ENCODE data around the gene HIVEP2. TPM values are rescaled to one million over a fixed set of nuclear protein-coding genes. Genes with fewer than 3 reads are reported as not detected.
A peak's percentile ranks its signal among the peaks of the same experiment; 100 is the strongest.

HIVEP2 gene
- total RNA-seq, 2 donors from 2014 or later = 25.8 to 30.8 TPM

DNA sequence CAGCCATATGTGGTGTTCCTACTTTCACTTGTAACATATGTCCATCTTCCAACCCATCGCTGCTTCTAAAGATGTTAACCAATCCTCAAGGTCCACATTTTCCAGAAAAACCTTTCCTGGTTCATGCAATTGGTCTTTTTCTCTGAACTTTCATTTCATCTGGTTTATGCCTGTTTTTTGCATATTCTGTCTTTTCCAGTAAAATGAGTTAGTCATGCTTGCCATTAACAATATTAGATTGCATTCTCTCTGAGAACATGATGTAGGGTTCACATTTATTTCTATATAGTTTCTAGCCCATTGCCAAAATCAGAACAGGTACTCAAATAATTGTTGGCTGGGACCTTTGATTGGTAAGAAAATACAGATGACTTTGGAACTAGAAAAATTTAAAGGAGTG is 36.7 kb downstream of the HIVEP2 start:
- Mint-ChIP-seq H3K4me3 (peak overlapping the region; percentile 74 to 80), H3K4me1 (ENCODE audit: low read depth) (peaks cover 68% of the 10 kb centered on the region)

GRCh38 chr6:142907544-142907943 is 37.4 kb downstream of the HIVEP2 start:
- DNase-seq (peak in 1 of 2 donors; percentile 35), ATAC-seq (replicated peaks in 1 of 2) (peak; percentile 55 to 71)
- peaks cover 3 to 4% of the 10 kb centered on the region in 2 donors for H3K36me3 Mint-ChIP-seq (ENCODE audit: insufficient read depth in 2 of 2)
- H3K4me3 Mint-ChIP-seq = peak overlapping the region; percentile 74 to 80
- H3K27ac Mint-ChIP-seq = peak overlapping the region; percentile 96
- H3K9me3 Mint-ChIP-seq = no peaks in the 10 kb centered on the region
- peaks cover 61% of the 10 kb centered on the region for H3K4me1 Mint-ChIP-seq (ENCODE audit: low read depth)
- no peaks in the 10 kb centered on the region for H3K27me3 Mint-ChIP-seq (ENCODE audit: low read depth)

More for the DNA sequence above, 36.7 kb downstream of the HIVEP2 start:
- ATAC-seq (replicated peaks in 1 of 2) (no peak), DNase-seq (no peak)
- H3K36me3 Mint-ChIP-seq (ENCODE audit: insufficient read depth in 2 of 2) = peaks cover 3 to 4% of the 10 kb centered on the region in 2 donors
- H3K9me3 Mint-ChIP-seq = no peaks in the 10 kb centered on the region
- peak overlapping the region; percentile 96 for H3K27ac Mint-ChIP-seq
- H3K27me3 Mint-ChIP-seq (ENCODE audit: low read depth) = no peaks in the 10 kb centered on the region

DNA sequence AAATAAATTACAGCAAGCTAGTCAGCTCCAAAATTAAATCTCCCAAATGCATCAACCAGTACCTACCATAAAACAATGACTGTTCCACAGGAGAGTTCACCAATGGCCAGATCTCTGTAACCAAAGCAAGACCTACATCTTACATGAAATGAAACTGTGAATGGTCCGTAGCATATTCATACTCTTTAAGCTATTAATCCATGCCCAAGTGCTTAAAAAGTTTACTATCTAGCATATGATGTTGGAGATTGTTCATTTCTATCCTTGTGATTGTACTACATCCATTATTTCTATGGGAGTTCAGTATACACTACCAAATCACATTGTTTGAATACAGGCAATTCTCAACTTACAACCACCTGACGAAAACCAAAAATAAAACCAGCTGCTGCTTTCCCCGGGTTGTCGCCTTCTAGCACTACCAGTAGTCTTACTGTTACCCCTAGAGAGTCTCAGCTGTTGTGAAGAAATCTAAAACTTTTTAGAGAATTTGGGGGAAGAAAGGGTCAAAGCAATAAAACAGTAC is 38.0 kb downstream of the HIVEP2 start:
- Mint-ChIP-seq H3K36me3 (ENCODE audit: insufficient read depth in 2 of 2) (peaks cover 0 to 1% of the 10 kb centered on the region in 2 donors), H3K4me3 (peak overlapping the region; percentile 74 to 80), H3K4me1 (ENCODE audit: low read depth) (peaks cover 56% of the 10 kb centered on the region), H3K27me3 (ENCODE audit: low read depth) (no peaks in the 10 kb centered on the region), H3K27ac (peak overlapping the region; percentile 96), H3K9me3 (no peaks in the 10 kb centered on the region)
- DNase-seq = no peak
- peak; percentile 27 to 45 for ATAC-seq (replicated peaks in 1 of 2)

- ATAC-seq (replicated peaks in 1 of 2) = peak; percentile 43 to 48
- Mint-ChIP-seq H3K36me3 (ENCODE audit: insufficient read depth in 2 of 2) (peaks cover 0 to 1% of the 10 kb centered on the region in 2 donors), H3K4me1 (ENCODE audit: low read depth) (peaks cover 25% of the 10 kb centered on the region), H3K27ac (peak overlapping the region; percentile 97), H3K9me3 (no peaks in the 10 kb centered on the region), H3K27me3 (ENCODE audit: low read depth) (no peaks in the 10 kb centered on the region), H3K4me3 (peak overlapping the region; percentile 74 to 80)
- no peak for DNase-seq
These were observed 41.2 kb downstream of the HIVEP2 start for GRCh38 chr6:142903812-142904211.

DNA sequence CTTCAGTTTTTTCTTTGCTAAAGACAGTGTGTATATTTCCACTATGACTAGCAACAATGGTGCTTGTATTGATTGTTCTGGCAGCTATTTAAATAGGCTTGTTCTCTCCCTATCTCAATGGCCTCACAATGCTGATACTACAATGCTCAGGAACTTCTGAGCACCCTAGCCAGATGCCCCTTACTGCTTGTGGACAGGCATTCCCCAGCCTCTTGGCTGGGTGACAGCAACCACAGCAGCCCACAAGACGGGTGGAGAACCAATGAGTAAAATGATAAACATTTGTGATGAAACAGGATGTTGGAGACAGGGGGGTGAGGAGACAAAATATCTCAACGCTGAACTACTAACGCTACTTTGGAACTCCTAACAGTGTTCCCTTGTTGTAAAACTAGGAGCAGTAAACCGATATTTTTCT is 42.3 kb downstream of the HIVEP2 start:
- Mint-ChIP-seq H3K4me3 (peak overlapping the region; percentile 74 to 80), H3K9me3 (no peaks in the 10 kb centered on the region), H3K36me3 (ENCODE audit: insufficient read depth in 2 of 2) (peaks cover 0 to 1% of the 10 kb centered on the region in 2 donors), H3K4me1 (ENCODE audit: low read depth) (peaks cover 14% of the 10 kb centered on the region), H3K27ac (peak overlapping the region; percentile 97), H3K27me3 (ENCODE audit: low read depth) (no peaks in the 10 kb centered on the region)
- DNase-seq = peak; percentile 83 to 86
- ATAC-seq (replicated peaks in 1 of 2) = peak; percentile 80 to 82

GRCh38 chr6:142901611-142902010 is 43.4 kb downstream of the HIVEP2 start:
- peak overlapping the region; percentile 97 for H3K27ac Mint-ChIP-seq
- H3K36me3 Mint-ChIP-seq (ENCODE audit: insufficient read depth in 2 of 2) = no peaks in the 10 kb centered on the region
- ATAC-seq (replicated peaks in 1 of 2) (peak in 1 of 2 donors; percentile 32), DNase-seq (no peak)
- no peaks in the 10 kb centered on the region for H3K27me3 Mint-ChIP-seq (ENCODE audit: low read depth)
- H3K9me3 Mint-ChIP-seq = no peaks in the 10 kb centered on the region
- peaks cover 3% of the 10 kb centered on the region for H3K4me1 Mint-ChIP-seq (ENCODE audit: low read depth)
- peak overlapping the region; percentile 74 to 80 for H3K4me3 Mint-ChIP-seq

- no peaks in the 10 kb centered on the region for H3K27me3 Mint-ChIP-seq (ENCODE audit: low read depth)
- DNase-seq = no peak
- ATAC-seq (replicated peaks in 1 of 2) = no peak
- peaks cover 2% of the 10 kb centered on the region for H3K4me1 Mint-ChIP-seq (ENCODE audit: low read depth)
- H3K27ac Mint-ChIP-seq = peak overlapping the region; percentile 32
- peak overlapping the region; percentile 58 to 65 for H3K4me3 Mint-ChIP-seq
- no peaks in the 10 kb centered on the region for H3K9me3 Mint-ChIP-seq
- H3K36me3 Mint-ChIP-seq (ENCODE audit: insufficient read depth in 2 of 2) = peaks cover 1 to 3% of the 10 kb centered on the region in 2 donors
These were observed 44.6 kb downstream of the HIVEP2 start for GRCh38 chr6:142900227-142900971.

GRCh38 chr6:142898927-142899895 is 45.8 kb downstream of the HIVEP2 start:
- Mint-ChIP-seq H3K9me3 (no peaks in the 10 kb centered on the region), H3K4me3 (no peak overlapping the region), H3K4me1 (ENCODE audit: low read depth) (peaks cover 5% of the 10 kb centered on the region), H3K27ac (peak overlapping the region; percentile 19), H3K27me3 (ENCODE audit: low read depth) (no peaks in the 10 kb centered on the region), H3K36me3 (ENCODE audit: insufficient read depth in 2 of 2) (peaks cover 1 to 3% of the 10 kb centered on the region in 2 donors)
- ATAC-seq (replicated peaks in 1 of 2) = no peak
- no peak for DNase-seq

- no peak for ATAC-seq (replicated peaks in 1 of 2)
- H3K4me1 Mint-ChIP-seq (ENCODE audit: low read depth) = peaks cover 6% of the 10 kb centered on the region
These were observed 47.3 kb downstream of the HIVEP2 start for GRCh38 chr6:142897659-142898058.

GRCh38 chr6:142896732-142897131 is 48.2 kb downstream of the HIVEP2 start:
- DNase-seq (no peak), ATAC-seq (replicated peaks in 1 of 2) (peak in 1 of 2 donors; percentile 36)
- Mint-ChIP-seq H3K36me3 (ENCODE audit: insufficient read depth in 2 of 2) (peaks cover 1 to 3% of the 10 kb centered on the region in 2 donors), H3K27ac (no peak overlapping the region), H3K9me3 (no peaks in the 10 kb centered on the region), H3K4me3 (no peak overlapping the region), H3K4me1 (ENCODE audit: low read depth) (peaks cover 16% of the 10 kb centered on the region), H3K27me3 (ENCODE audit: low read depth) (no peaks in the 10 kb centered on the region)

More at GRCh38 chr6:142897659-142898058, 47.3 kb downstream of the HIVEP2 start:
- no peak overlapping the region for H3K4me3 Mint-ChIP-seq
- no peak for DNase-seq
- no peaks in the 10 kb centered on the region for H3K9me3 Mint-ChIP-seq
- peaks cover 1 to 3% of the 10 kb centered on the region in 2 donors for H3K36me3 Mint-ChIP-seq (ENCODE audit: insufficient read depth in 2 of 2)
- no peak overlapping the region for H3K27ac Mint-ChIP-seq
- no peaks in the 10 kb centered on the region for H3K27me3 Mint-ChIP-seq (ENCODE audit: low read depth)

GRCh38 chr6:142893088-142893487 is 51.9 kb downstream of the HIVEP2 start:
- H3K9me3 Mint-ChIP-seq = no peaks in the 10 kb centered on the region

GRCh38 chr6:142892254-142893021 is 52.5 kb downstream of the HIVEP2 start:
- no peak for DNase-seq
- ATAC-seq (replicated peaks in 1 of 2) = no peak
- no peaks in the 10 kb centered on the region for H3K9me3 Mint-ChIP-seq
- peaks cover 3 to 5% of the 10 kb centered on the region in 2 donors for H3K36me3 Mint-ChIP-seq (ENCODE audit: insufficient read depth in 2 of 2)
- no peaks in the 10 kb centered on the region for H3K27me3 Mint-ChIP-seq (ENCODE audit: low read depth)
- H3K4me3 Mint-ChIP-seq = peak overlapping the region in 1 of 2 donors; percentile 50
- H3K27ac Mint-ChIP-seq = peak overlapping the region; percentile 92
- H3K4me1 Mint-ChIP-seq (ENCODE audit: low read depth) = peaks cover 55% of the 10 kb centered on the region

More at GRCh38 chr6:142893088-142893487, 51.9 kb downstream of the HIVEP2 start:
- DNase-seq (no peak), ATAC-seq (replicated peaks in 1 of 2) (no peak)
- no peaks in the 10 kb centered on the region for H3K27me3 Mint-ChIP-seq (ENCODE audit: low read depth)
- H3K4me1 Mint-ChIP-seq (ENCODE audit: low read depth) = peaks cover 48% of the 10 kb centered on the region
- peaks cover 3 to 5% of the 10 kb centered on the region in 2 donors for H3K36me3 Mint-ChIP-seq (ENCODE audit: insufficient read depth in 2 of 2)
- no peak overlapping the region for H3K27ac Mint-ChIP-seq
- H3K4me3 Mint-ChIP-seq = no peak overlapping the region

All from activated T-cell treated with anti-CD3 and anti-CD28 coated beads, Interleukin-2, amount 50 U/mL, for 72 hours (primary cell).